Left renal pelvis (tissue), 4 donors: ENCODE measurements around the gene E2F8. TPM values are rescaled to one million over a fixed set of nuclear protein-coding genes. Genes with fewer than 3 reads are reported as not detected.
"Not testable (repeated sequence)": the region's sequence is repeated elsewhere in the genome, so short reads cannot be mapped to it uniquely, and the experiment has no call there.

Experiments
- DNase-seq, 4 donors: peaks; one replicate each; pipeline ENCODE4 v3.0.0-alpha.2; 2013; ENCODE audit warnings: low read depth in 4 of 4, low spot score in 3 of 4
- polyA plus RNA-seq, 4 donors: library from polyadenylated mRNA; unstranded; fragments of 120-200 nt; gene quantifications; one replicate each; pipeline ENCODE4 v1.2.1, GENCODE V29; 2013; ENCODE audit not compliant: insufficient read length in 4 of 4

E2F8 gene
- 1 to 10 TPM; 5.7 to 8.9 (median 8.5) TPM for polyA plus RNA-seq

- DNase-seq, result peak; percentile 84 to 93 (median 88)
Measured at GRCh38 chr11:19240420-19241259, at the start of gene E2F8. Gene E2F8, minus strand, starts transcription at chr11:19240945. Its CDS starts 824 bp downstream, at chr11:19240121.

- DNase-seq, result no peak
Measured at GRCh38 chr11:19290356-19290755, 49.6 kb upstream of the E2F8 start.

GRCh38 chr11:19288256-19288655 lies 47.5 kb upstream of the E2F8 start:
- DNase-seq, result no peak

- DNase-seq, result no peak
Measured at GRCh38 chr11:19286411-19286810, 45.7 kb upstream of the E2F8 start.

GRCh38 chr11:19284881-19285280 lies 44.1 kb upstream of the E2F8 start:
- DNase-seq, result no peak

- DNase-seq, result no peak
Measured at GRCh38 chr11:19283991-19284390, 43.2 kb upstream of the E2F8 start.

GRCh38 chr11:19281555-19281954 lies 40.8 kb upstream of the E2F8 start:
- DNase-seq, result no peak

- no peak for DNase-seq
Measured at GRCh38 chr11:19281041-19281440, 40.3 kb upstream of the E2F8 start.

- DNase-seq, result no peak
Measured at GRCh38 chr11:19279451-19279850, 38.7 kb upstream of the E2F8 start.

- DNase-seq, result no peak
Measured at GRCh38 chr11:19276859-19277808, 36.4 kb upstream of the E2F8 start.

- DNase-seq, result no peak
Measured at GRCh38 chr11:19275496-19275895, 34.8 kb upstream of the E2F8 start.

GRCh38 chr11:19273219-19273618 lies 32.5 kb upstream of the E2F8 start:
- not testable (repeated sequence) for DNase-seq

GRCh38 chr11:19268909-19269308 lies 28.2 kb upstream of the E2F8 start:
- DNase-seq, result no peak

GRCh38 chr11:19267567-19267966 lies 26.8 kb upstream of the E2F8 start:
- no peak for DNase-seq

- DNase-seq, result no peak
Measured at GRCh38 chr11:19263333-19263732, 22.6 kb upstream of the E2F8 start.

GRCh38 chr11:19259487-19260345 lies 19.0 kb upstream of the E2F8 start:
- DNase-seq, result no peak

GRCh38 chr11:19258641-19259230 lies 18.0 kb upstream of the E2F8 start:
- DNase-seq, result no peak

- not testable (repeated sequence) for DNase-seq
Measured at GRCh38 chr11:19254441-19254840, 13.7 kb upstream of the E2F8 start.

- DNase-seq, result no peak
Measured at GRCh38 chr11:19253817-19254216, 13.1 kb upstream of the E2F8 start.

- no peak for DNase-seq
Measured at GRCh38 chr11:19253153-19253745, 12.5 kb upstream of the E2F8 start.
